GM18858 (cell line): Measurements from ENCODE around the gene SH3BGRL3.
"Not testable (repeated sequence)": the region's sequence is repeated elsewhere in the genome, so short reads cannot be mapped to it uniquely, and the experiment has no call there.

Experiments
- ATAC-seq: cut with Tn5 transposase; IDR thresholded peaks from one replicate; pipeline ENCODE4 v1.9.1; 2021; ENCODE audit not compliant: unreplicated experiment

The SH3BGRL3 gene

GRCh38 chr1:26315874-26316850, 36.3 kb downstream of the SH3BGRL3 start:
- no peak for ATAC-seq

DNA sequence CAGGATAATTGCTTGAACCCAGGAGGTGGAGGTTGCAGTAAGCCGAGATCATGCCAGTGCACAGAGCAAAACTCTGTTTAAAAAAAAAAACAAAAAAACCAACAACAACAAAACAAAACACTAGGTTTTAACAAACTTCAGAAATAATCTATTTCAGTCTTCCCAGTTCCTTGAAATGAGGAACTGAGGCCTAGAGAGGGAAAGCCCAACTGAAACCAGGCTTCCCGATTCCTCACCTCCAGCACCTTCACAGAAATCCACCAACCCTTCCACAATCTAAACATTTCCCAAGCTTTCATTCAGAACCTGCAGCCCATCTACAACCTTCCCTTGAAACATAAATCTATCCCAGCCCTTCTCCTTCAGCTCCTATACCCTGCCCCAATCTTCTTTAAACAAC, 37.3 kb downstream of the SH3BGRL3 start:
- ATAC-seq: no peak

GRCh38 chr1:26317612-26318337, 37.9 kb downstream of the SH3BGRL3 start, which contains the start of gene CD52:
TSS of gene CD52 (plus strand) at chr1:26317958. CDS start at chr1:26318018, 60 bp downstream.
- no peak for ATAC-seq

DNA sequence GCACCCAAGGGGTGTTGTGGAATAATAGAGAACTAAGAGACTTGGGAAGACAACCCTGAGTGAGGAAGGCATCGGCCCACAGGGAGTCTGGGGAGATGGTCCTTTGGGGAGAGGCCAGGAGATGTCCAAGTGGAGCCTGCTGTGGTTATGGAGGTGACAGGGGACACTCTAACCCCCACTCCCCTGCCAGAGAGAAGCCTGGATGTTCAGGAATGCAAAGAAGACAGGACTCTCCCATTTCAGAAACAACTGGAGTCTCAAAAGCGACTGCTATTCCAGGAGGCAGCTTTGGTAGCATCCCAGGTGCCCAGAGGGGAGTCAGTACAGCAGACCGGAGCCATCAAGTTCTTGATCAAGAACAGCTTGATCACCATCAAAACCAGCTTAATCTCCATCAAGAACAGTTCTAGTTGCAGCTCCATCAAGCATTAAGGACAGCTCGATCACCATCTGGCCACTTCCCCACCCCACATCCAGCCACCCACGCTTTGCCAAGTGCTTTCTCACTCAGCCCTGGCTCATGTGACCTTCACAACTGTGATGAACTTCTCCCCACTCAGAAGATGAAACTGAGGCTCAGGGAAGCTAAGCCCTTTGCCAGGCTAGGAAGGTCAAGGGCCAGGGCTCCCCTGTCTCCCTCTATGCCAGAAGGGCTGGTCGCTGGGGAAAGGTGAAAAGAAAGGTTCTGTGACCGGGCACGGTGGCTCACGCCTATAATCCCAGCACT, 38.6 kb downstream of the SH3BGRL3 start:
- ATAC-seq: no peak

DNA sequence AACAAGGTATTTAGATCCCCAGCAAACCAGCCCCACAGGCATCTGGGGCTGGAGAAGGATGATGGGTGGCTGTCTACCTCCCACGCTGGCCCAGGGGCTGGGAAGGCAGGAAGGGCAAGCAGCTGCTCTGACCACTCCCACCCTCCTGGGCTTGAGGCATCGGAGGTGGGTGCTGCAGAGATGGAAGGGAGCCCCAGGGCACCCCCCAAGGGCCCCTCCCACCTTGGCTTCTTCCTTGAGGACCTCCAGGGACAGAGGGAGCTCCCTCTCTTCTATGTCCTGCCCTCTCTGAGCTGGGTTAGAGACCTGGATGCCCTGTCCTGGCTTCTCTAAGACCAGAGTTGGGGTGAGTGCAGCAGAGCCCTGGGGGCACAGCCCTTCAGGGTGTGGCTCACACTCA, 41.0 kb downstream of the SH3BGRL3 start:
- no peak for ATAC-seq

DNA sequence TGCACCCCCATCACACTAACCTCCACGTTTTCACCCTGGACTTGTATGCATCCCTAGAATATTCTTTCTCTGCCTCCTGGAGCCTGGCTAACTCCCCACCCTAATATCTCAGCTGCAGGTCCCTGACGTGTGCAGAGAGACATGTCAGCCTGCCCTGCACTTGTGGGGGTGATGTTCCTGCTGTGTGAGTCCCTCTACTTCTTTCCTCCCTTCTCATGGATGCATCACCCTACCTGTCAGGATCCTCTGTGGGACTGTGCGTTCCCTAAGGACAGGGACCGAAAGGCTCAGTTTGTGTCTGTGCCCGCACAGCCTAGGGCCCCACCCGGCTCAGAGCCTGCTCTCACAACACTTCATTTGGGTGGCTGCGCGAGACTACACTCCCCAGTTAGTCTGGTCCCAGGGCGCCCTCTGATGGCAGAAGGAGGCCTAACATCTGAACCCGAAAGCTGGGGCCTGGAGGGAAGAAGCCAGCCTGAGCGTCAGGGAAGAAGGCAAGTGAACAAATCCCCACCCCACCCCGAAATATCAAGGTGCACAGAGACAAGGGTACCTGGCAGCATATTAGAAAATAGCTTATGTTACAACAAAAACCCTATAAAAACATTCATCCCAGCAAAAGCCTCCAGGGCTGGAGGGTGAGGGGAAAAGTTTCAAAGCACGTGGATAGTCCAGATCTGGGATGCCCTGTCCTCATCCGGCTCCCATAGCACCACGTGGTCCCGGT, 41.6 kb downstream of the SH3BGRL3 start:
- ATAC-seq: no peak

- no peak for ATAC-seq
Measured at GRCh38 chr1:26322042-26322331, 42.1 kb downstream of the SH3BGRL3 start.

DNA sequence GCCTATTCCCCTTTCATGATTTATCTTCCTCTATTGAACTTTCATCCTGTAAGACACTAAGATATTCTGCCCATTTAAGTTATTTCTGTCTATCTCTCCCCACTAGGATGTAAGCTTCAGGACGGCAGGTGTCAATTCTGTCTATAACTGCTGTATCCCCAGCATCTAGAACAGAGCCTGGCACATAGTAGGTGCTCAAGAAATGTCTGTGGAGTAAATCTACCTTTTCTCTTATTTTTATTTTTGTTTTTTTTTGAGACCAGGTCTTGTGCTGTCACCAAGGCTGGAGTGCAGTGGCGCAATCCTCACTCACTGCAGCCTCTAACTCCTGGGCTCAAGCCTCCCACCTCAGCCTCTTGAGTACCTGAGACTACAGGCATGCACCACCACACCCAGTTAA, 43.5 kb downstream of the SH3BGRL3 start:
- ATAC-seq: no peak

DNA sequence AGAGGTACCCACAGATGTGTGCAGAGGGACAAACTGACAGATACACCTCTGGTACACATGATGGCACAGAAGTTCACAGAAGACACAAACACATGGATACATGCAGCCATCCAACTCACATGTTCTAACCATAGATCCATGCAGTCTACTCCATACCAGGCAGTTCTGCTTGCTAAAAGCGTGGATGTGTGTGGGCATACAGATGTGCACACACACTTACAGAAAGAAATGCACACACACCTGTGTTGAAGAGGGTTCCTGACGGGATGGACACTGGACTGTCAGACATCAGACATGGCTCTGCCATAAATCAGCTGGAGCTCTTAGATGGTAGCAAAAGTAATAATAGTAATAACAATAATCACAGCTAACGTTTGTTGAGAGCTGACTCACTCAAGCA, 44.7 kb downstream of the SH3BGRL3 start:
- ATAC-seq: no peak

DNA sequence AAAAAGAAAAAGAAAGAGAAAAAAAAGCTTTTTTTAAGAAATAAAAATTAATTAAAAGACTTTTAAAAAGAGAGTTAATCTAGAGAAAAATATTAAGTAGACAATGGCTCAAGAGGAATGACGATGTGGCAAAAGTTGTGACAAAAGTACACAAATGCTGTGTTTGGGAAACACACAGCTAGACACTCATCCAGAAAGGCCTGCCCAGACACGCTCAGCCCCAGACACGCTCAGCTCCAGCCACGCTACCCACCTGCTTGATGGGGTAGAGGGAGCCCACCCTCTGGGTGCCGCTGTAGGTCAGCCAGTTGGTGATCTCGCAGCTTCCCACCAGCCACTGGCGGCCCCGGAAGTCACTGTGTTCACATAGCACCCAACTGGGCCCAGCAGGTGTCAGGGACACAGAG, 48.1 kb downstream of the SH3BGRL3 start:
- no peak for ATAC-seq

GRCh38 chr1:26328597-26328996, 48.7 kb downstream of the SH3BGRL3 start:
- no peak for ATAC-seq

- ATAC-seq: not testable (repeated sequence)
Measured at GRCh38 chr1:26329380-26329779, 49.5 kb downstream of the SH3BGRL3 start.

DNA sequence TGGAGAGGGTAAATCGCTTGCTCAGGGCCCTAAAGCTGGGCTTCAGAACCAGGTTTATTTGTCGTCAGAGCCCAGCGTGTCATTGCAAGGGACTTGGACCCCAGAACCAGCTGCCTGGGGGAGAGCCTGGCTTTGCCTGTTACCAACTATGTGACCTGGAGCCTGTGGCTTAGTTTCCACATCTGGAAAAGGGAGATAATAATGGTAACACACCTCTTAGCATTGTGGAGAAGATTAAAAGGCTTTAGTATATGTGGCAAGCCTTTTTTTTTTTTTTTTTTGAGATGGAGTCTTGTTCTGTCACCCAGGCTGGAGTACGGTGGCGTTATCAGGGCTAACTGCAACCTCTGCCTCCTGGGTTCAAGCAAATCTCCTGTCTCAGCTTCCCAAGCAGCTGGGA, 50.4 kb downstream of the SH3BGRL3 start:
- no peak for ATAC-seq
